Measurements from ENCODE around the gene DOLK.

- TF ChIP-seq CTCF (IDR thresholded peaks at IDR 0.05) (no peak), POLR2A (IDR thresholded peaks at IDR 0.05) (no peak)
These were observed 34.1 kb downstream of the DOLK start for GRCh38 chr9:128913048-128913900.
